Testis (tissue), 2 donors: ENCODE data around the gene ZSWIM5.

Source experiments
- CTCF ChIP-seq, 3 experiments: fragments of 450-650 bp in 2 of 3; fragments of 200-600 bp in 1 of 3; sonication (generic) in 1 of 3; IDR thresholded peaks; one replicate each; pipeline ENCODE4 v1.5.1; 2016 to 2019; ENCODE audit warnings: antibody characterized with exemption in 3 of 3, mild to moderate bottlenecking in 2 of 3, moderate library complexity in 1 of 3
- POLR2A ChIP-seq: fragments of 450-650 bp; IDR thresholded peaks from one replicate; pipeline ENCODE4 v1.6.1; 2017; ENCODE audit warnings: antibody characterized with exemption, mild to moderate bottlenecking, moderate library complexity

- TF ChIP-seq CTCF (IDR thresholded peaks at IDR 0.05) (no peak), POLR2A (no peak)
Observed at GRCh38 chr1:45172005-45172404, 34.4 kb downstream of the ZSWIM5 start.
